T-helper 1 cell treated with Interleukin-12 subunit alpha and Interleukin-12 subunit beta and Interleukin-4 antibody, amounts not matched to agents 30 μg/mL and 1 μg/mL, for 36 hours (primary cell): ENCODE data around the gene RHOBTB1.

Experiments
- H3K27ac Mint-ChIP-seq: one replicate; pipeline ENCODE4 v1.8.0; 2021; ENCODE audit warnings: mild to moderate bottlenecking, mixed read lengths
- H3K27me3 Mint-ChIP-seq: one replicate; pipeline ENCODE4 v1.8.0; 2021; ENCODE audit warnings: low read depth, mixed read lengths
- H3K36me3 Mint-ChIP-seq: one replicate; pipeline ENCODE4 v1.8.0; 2021; ENCODE audit warnings: low read depth, mixed read lengths
- H3K4me1 Mint-ChIP-seq: one replicate; pipeline ENCODE4 v1.8.0; 2021; ENCODE audit warnings: low read depth, mixed read lengths
- H3K4me3 Mint-ChIP-seq: one replicate; pipeline ENCODE4 v1.8.0; 2021; ENCODE audit warnings: mild to moderate bottlenecking, moderate library complexity, mixed read lengths
- H3K9me3 Mint-ChIP-seq: one replicate; pipeline ENCODE4 v1.8.0; 2021; ENCODE audit warnings: mixed read lengths

RHOBTB1 gene

DNA sequence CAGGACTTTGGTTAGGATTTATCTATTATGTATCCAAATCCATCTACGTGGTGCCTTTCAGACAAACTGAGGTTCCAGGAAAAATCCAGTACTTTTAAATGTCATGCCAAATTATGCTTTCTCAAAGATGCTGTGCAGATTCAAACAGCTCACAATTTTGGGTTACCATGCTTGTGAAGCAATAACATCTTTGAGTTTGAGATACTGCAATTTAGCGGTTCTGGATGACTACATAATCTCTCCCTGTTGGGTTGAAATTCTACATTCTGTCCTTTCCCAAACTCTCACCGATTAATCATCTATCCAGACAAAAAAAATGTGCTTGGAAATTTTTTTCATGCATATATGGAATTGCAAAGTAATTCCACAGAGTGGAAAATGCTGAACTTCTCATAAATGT lies 3.5 kb downstream of the RHOBTB1 start:
- Mint-ChIP-seq H3K36me3 (peaks cover 2% of the 10 kb centered on the region), H3K9me3 (no peaks in the 10 kb centered on the region), H3K27ac (no peak overlapping the region), H3K27me3 (peaks cover 77% of the 10 kb centered on the region), H3K4me1 (peaks cover 11% of the 10 kb centered on the region), H3K4me3 (no peak overlapping the region)

DNA sequence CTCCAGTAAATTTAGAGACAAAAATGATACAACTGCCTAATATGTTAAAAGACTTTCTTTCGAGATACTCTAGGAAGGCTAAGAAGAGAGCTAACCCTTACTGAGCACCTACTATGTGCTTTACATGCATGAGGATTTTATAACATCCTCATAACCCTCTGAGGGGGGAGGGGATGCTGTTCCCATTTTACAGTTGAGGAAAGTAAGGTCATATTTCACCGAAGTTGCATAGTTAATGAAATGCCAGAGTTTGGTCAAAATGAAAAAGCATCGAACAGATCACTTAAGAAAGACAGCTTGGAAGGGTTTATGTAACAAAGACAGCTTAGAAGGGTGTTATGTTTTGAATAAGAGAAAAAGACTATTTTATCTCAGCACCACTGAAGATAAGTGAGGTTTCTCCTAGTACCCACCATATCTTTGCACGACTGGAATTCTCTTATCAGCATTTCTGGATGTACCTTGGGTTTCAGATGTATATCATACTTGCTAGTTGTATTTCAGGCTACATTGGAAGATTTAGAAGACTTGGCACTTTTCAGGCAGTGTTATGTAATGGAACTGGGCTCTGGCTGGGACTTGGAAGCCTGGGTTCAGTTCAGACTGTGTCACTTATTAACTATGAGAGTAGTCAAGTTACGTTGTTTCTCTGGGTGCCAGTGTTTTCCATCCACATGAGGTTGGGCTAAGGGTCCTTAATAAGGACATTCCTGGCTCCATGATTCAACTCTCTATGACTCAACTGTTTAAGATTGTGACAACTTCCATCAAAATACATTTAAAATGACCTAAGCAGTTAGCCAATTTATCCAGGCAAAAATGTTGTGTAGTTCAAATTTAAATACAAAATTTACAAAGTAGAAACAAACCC lies 6.0 kb downstream of the RHOBTB1 start:
- peaks cover 5% of the 10 kb centered on the region for H3K4me1 Mint-ChIP-seq
- H3K27ac Mint-ChIP-seq: no peak overlapping the region
- H3K9me3 Mint-ChIP-seq: no peaks in the 10 kb centered on the region
- no peaks in the 10 kb centered on the region for H3K36me3 Mint-ChIP-seq
- H3K4me3 Mint-ChIP-seq: no peak overlapping the region
- peaks cover 68% of the 10 kb centered on the region for H3K27me3 Mint-ChIP-seq

DNA sequence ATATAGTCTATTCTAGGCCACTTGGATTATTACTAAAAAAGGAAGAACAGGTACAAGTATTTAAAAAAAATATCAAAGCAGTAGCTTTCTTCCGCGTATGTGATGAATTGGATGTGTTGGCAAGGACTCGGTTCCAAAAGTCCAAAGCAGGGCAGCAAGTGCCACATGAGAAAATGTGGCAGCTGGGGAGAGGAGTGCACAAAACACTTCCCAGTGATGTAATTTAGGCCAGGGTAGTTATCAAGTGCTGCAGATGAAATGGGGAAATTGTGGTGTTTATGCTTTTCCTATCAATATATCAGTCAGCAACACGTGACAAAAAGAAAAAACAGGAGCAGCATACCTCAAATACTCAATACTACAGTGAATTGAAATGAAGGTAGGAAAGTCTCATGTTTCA lies 7.0 kb downstream of the RHOBTB1 start:
- H3K9me3 Mint-ChIP-seq: no peaks in the 10 kb centered on the region
- H3K27me3 Mint-ChIP-seq: peaks cover 58% of the 10 kb centered on the region
- no peaks in the 10 kb centered on the region for H3K4me1 Mint-ChIP-seq
- no peak overlapping the region for H3K4me3 Mint-ChIP-seq
- no peaks in the 10 kb centered on the region for H3K36me3 Mint-ChIP-seq
- no peak overlapping the region for H3K27ac Mint-ChIP-seq

DNA sequence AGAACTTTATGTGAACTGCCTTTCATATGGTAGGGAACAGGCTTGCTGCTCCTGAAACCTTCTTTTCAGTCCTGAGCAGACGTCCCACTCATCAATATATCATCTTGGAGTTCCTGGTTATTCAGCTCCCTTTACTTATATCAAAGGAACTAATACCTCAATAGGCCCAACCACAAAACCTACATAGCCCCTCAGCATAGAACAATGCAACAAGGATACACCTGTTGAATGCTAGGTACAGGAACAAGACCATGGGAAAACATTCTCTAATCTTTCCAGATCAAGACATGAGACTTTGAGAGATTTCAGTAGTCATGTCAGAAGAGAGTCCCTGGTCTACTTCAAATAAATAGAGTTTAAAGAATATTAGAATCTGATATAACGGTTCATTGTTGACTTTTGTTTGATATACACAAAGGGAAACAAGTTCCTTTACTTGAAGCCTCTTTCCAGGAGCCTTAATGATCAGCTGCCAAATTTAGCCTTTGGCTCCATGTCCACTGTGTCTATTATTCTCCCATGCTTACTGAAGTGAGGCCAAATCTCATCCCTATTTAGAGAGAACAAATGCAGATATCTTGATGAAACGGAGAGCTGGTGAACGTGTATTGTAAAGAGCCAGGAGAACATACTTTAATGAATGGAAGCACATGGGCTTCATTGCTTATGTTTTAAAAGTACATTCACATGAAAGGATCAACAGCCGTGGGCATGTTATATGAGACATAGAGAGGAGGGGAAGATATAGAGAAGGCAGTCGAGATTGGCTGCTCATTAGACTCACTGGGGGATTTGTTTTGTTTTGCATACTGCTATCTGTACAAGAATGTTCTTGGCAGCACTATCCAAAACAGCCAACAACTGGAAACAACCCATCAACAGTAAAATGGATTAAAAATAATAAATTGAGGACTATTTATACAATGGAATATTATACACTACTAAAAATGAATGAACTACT lies 9.5 kb downstream of the RHOBTB1 start:
- no peaks in the 10 kb centered on the region for H3K36me3 Mint-ChIP-seq

DNA sequence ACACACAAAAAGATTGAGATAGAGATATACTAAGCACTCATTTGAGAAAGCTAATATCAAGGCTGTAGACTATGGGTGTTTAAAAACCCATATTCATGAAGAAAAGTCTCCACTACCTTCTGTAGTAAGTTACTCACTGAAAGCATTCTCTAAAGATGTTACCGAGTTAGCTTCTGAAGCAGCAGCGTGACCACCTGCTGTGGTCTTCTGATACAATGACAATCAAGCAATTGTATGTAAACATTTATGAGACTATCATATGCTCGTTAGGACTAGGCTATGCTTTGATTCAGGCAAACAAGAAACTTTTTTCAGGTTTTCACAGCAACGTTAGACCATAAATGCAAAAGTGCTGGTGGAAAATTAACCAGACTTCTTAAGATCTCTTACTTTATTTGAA lies 11.2 kb downstream of the RHOBTB1 start:
- no peaks in the 10 kb centered on the region for H3K36me3 Mint-ChIP-seq
- H3K4me3 Mint-ChIP-seq: no peak overlapping the region
- H3K27me3 Mint-ChIP-seq: peaks cover 26% of the 10 kb centered on the region
- H3K27ac Mint-ChIP-seq: no peak overlapping the region
- H3K9me3 Mint-ChIP-seq: peaks cover 9% of the 10 kb centered on the region
- no peaks in the 10 kb centered on the region for H3K4me1 Mint-ChIP-seq

More for the DNA sequence above, 9.5 kb downstream of the RHOBTB1 start:
- Mint-ChIP-seq H3K4me1 (no peaks in the 10 kb centered on the region), H3K27ac (no peak overlapping the region), H3K9me3 (no peaks in the 10 kb centered on the region), H3K4me3 (no peak overlapping the region), H3K27me3 (peaks cover 44% of the 10 kb centered on the region)

DNA sequence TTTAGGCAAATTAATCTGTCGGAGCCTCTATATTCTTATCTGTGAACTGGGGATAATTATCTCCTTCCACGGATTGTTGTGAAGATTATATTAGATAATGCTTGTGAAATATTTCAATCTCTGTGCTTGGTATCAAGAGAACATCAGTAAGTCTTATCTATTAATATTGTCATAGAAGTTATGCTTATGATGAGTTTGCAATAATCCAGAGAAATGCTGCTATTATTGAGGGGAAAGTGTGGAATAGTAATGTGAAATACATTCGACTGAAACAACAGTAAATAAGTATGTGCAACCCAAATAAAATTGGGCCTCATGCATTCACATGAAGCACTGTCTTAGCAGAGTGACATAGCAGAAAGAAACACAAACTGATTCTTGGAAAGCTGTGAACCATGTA lies 13.7 kb downstream of the RHOBTB1 start:
- Mint-ChIP-seq H3K4me1 (no peaks in the 10 kb centered on the region), H3K4me3 (no peak overlapping the region), H3K27ac (no peak overlapping the region), H3K27me3 (peaks cover 17% of the 10 kb centered on the region), H3K36me3 (no peaks in the 10 kb centered on the region), H3K9me3 (peaks cover 11% of the 10 kb centered on the region)

DNA sequence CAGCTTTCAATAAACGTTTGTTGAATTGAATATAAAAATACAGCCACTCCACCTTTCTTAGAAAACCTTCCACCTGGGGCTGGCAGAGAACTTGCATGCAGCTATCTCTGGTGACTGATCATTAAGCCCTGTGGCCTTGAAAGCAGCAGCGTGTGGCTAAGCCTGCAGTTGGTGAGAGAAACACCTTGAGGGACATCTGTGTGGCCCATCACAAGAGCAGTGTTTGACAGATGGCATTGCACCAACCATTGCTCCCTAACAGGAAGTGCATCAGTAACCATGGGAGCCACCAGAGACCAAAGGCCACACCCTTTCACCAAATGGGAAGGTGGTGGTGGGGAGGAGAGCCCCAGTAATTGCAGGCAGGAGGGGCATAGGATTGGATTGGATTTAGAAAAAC lies 22.4 kb downstream of the RHOBTB1 start:
- Mint-ChIP-seq H3K27ac (no peak overlapping the region), H3K4me1 (peaks cover 3% of the 10 kb centered on the region)

DNA sequence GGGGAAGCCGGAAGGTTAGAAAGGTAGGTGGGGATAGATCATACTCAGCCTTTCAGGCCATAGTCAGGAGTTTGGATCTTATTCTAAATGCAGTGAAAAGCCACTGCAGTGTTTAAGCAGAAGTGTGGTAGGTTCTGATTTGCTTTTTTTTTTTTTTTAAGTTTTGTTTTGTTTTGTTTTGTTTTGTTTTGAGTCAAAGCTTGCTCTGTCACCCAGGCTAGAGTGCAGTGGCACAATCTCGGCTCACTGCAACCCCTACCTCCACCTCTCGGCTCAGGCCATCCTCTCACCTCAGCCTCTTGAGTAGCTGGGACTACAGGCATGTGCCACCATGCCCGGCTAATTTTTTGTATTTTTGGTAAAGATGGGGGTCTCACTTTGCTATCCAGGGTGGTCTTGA lies 23.5 kb downstream of the RHOBTB1 start:
- Mint-ChIP-seq H3K9me3 (no peaks in the 10 kb centered on the region), H3K27ac (no peak overlapping the region), H3K27me3 (peaks cover 15% of the 10 kb centered on the region), H3K4me1 (peaks cover 3% of the 10 kb centered on the region), H3K36me3 (no peaks in the 10 kb centered on the region), H3K4me3 (no peak overlapping the region)

More for the DNA sequence above, 22.4 kb downstream of the RHOBTB1 start:
- Mint-ChIP-seq H3K9me3 (no peaks in the 10 kb centered on the region), H3K27me3 (peaks cover 15% of the 10 kb centered on the region), H3K4me3 (no peak overlapping the region), H3K36me3 (no peaks in the 10 kb centered on the region)

DNA sequence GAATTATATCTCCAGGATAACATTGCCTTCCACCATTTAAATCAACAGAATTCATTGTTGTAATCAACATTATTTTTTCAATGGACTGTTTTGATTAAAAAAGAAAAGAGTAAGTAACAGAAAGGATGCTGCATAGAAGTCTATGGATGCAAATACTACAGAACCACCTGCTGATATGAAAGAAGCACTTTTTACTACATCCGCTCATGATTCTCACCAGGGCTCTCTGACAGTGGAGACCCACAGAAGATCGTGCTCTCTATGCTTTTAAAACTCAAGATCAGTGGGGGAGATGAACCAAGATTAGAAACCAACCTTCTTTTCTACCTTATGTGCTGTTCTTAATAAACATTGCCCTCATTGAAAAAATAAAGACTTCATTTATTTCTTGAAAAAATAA lies 24.4 kb downstream of the RHOBTB1 start:
- no peak overlapping the region for H3K4me3 Mint-ChIP-seq
- H3K27ac Mint-ChIP-seq: no peak overlapping the region
- H3K9me3 Mint-ChIP-seq: no peaks in the 10 kb centered on the region
- no peaks in the 10 kb centered on the region for H3K36me3 Mint-ChIP-seq
- peaks cover 14% of the 10 kb centered on the region for H3K27me3 Mint-ChIP-seq
- H3K4me1 Mint-ChIP-seq: peaks cover 3% of the 10 kb centered on the region

DNA sequence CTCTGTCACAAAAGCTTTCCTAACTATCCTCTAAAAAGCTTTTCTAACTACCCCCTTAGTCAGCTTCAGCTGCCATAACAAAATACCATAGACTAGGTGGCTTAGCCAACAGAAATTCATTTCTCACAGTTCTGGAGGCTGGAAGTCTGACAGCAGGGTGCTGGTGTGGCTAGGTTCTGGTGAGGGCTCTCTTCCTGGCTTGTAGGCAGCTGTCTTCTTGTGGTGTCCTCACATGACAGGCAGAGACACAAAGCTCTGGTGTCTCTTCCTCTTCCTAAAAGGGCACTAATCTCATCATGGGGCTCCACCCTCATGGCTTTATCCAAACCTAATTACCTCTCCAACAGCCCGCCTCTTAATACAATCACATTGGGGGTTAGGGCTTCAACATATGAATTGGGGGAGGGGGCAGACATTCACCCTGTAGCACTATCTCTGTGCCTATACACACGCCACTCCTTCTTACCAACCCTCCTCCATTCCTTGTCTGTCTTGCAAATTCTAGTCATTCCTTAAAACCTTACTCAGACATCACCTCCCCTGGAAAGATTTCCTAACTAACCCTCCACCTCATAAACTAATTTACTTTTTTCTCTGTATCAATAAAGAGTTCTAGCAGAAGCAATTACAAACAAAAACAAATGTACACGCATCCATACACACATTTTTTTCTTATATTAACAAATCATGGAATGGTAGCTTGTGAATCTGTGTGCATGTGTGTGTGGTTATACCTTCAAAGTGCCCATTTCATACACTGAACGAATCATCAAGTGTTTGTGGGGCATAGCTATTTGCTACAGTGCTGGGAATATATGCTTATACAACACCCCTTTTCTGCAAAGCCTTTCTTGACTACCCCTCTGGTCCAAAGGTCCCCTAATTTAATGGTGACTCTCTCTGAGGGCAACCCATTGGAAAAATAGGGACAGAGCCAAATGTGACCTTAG lies 26.4 kb downstream of the RHOBTB1 start:
- no peak overlapping the region for H3K27ac Mint-ChIP-seq
- H3K36me3 Mint-ChIP-seq: no peaks in the 10 kb centered on the region
- H3K9me3 Mint-ChIP-seq: no peaks in the 10 kb centered on the region
- H3K27me3 Mint-ChIP-seq: peaks cover 25% of the 10 kb centered on the region
- H3K4me3 Mint-ChIP-seq: no peak overlapping the region
- H3K4me1 Mint-ChIP-seq: peaks cover 3% of the 10 kb centered on the region

DNA sequence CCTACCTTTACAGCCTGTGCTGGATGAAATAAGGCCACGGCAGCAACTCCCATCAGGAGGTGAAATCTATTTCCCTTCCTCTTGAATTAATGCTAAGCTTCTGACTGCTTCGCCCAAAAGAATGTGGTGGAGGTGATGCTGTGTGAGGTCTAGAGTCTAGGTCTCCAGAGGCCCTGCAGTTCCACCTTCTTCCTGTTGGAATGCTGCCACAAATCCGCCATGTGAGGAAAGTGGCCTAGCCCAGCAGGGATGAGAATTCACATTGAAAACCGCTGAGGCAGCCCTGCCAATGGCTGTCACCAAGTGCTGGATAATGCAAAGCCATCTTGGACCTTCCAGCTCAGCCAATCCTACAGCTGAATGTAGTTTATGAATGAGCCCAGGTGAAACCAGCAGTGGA lies 28.0 kb downstream of the RHOBTB1 start:
- H3K27me3 Mint-ChIP-seq: peaks cover 29% of the 10 kb centered on the region
- H3K4me3 Mint-ChIP-seq: no peak overlapping the region
- peaks cover 7% of the 10 kb centered on the region for H3K4me1 Mint-ChIP-seq
- no peak overlapping the region for H3K27ac Mint-ChIP-seq
- no peaks in the 10 kb centered on the region for H3K36me3 Mint-ChIP-seq
- no peaks in the 10 kb centered on the region for H3K9me3 Mint-ChIP-seq

DNA sequence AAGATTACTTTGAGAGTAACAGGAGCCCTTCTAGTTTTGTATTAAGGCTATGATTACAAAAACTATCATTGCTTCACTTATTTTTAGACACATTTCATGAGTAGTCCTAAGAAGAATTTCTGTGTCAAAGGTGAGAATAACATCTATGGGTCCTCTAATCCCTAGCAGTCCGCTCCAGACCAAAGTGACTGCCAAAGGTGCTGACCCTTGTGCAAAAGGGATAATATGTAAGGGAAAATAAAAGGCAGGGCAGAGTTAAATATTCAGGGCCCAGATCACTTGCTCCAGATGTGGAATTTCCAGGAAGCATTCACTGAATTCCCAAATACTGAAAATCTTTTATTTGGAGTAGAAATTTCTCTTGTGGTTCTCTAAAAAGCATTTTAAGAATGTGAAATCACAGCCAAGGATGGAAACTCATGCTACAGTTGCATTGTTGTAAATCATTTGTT lies 29.3 kb downstream of the RHOBTB1 start:
- Mint-ChIP-seq H3K4me1 (peaks cover 9% of the 10 kb centered on the region), H3K27me3 (peaks cover 27% of the 10 kb centered on the region), H3K27ac (no peak overlapping the region), H3K9me3 (no peaks in the 10 kb centered on the region), H3K4me3 (no peak overlapping the region), H3K36me3 (no peaks in the 10 kb centered on the region)

DNA sequence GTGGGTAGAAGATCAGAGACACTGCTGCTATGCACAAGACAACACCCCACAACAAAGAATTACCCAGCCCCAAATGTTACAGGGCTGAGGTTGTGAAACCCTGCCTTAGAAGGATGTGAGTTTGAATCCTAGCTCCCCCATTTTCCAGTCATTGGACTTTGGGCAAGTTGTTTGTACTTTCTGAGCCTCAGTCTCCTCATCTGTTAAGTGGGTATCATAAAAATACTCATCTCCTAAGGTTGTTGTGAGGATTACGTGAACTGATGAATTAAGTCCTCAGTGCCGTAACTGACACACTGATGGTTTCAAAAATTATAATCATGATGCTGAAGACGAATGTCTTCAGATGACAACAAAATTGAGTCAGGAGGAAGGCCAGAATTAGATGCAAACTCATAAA lies 30.3 kb downstream of the RHOBTB1 start:
- Mint-ChIP-seq H3K36me3 (no peaks in the 10 kb centered on the region), H3K4me3 (no peak overlapping the region), H3K4me1 (peaks cover 9% of the 10 kb centered on the region), H3K9me3 (no peaks in the 10 kb centered on the region), H3K27ac (no peak overlapping the region), H3K27me3 (peaks cover 25% of the 10 kb centered on the region)

DNA sequence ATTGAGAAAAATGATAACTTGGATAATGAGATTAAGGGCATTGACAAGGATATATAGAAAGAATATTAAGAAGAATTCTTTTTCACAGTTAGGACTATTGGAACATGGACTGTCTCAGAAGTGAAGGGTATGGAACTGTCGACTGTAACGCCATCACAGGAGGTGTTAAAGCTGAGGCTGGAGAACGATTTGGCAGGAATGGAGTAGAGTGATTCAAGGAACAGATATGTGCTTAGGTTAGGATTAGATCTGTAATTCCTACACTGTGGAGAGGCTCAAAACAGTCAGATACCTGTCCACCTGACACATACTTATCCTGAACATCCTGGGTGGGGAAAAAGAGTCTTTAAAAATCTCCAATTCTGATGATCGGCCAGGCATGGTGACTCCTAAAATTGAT lies 30.9 kb downstream of the RHOBTB1 start:
- H3K27me3 Mint-ChIP-seq: peaks cover 25% of the 10 kb centered on the region
- H3K27ac Mint-ChIP-seq: no peak overlapping the region
- H3K4me3 Mint-ChIP-seq: no peak overlapping the region
- H3K9me3 Mint-ChIP-seq: no peaks in the 10 kb centered on the region
- peaks cover 9% of the 10 kb centered on the region for H3K4me1 Mint-ChIP-seq
- no peaks in the 10 kb centered on the region for H3K36me3 Mint-ChIP-seq
